K562 (cell line): ENCODE results near the gene RNF11. TPM values are rescaled to one million over a fixed set of nuclear protein-coding genes. Genes with fewer than 3 reads are reported as not detected.

ENCODE experiments used
- ATAC-seq: fragments of 200-7000 bp; cut with Tn5 transposase; 3 replicates; pipeline ENCODE4 v1.9.1; 2020; ENCODE audit warnings: moderate library complexity
- BruUV-seq: library from RNA; stranded (reverse); fragments of 400-500 nt; replicated peaks from 2 replicates; lab custom pipeline; 2021; lab: Mats Ljungman, UMichigan
- CTCF ChIA-PET: fragments of 300-600 bp; formaldehyde crosslinking; extraction: SDS; loops from one replicate; lab custom pipeline; 2021; ENCODE audit warnings: low intra/inter-chr PET ratio; lab: Yijun Ruan, JAX
- POLR2A ChIA-PET: fragments of 300-600, 350-650 bp; sonication (Branson Sonifier 250); formaldehyde crosslinking; extraction: SDS; loops from one replicate; lab custom pipeline; 2021; ENCODE audit warnings: antibody characterized with exemption, inconsistent platforms; lab: Yijun Ruan, JAX
- DNase-seq, 4 experiments: peaks; one replicate each; pipeline versions ENCODE4 v3.0.0 to v3.0.0-alpha.2; 2011 to 2018; ENCODE audit warnings: low spot score in 3 of 4, mixed read lengths in 3 of 4; ENCODE audit errors: extremely low read depth in 1 of 4
- FAIRE-seq: peaks from 2 replicates; lab custom pipeline; 2011; peaks lifted over from hg19 to GRCh38; lab: Jason Lieb, UNC
- H2AFZ ChIP-seq: 2 replicates; pipeline ENCODE4 v1.6.0; 2011; ENCODE audit warnings: low read depth, low read length, control low read depth, inconsistent platforms
- H3K27ac ChIP-seq: fragments of 200-600 bp; 3 replicates; pipeline ENCODE4 v1.8.0; 2011; ENCODE audit warnings: low read depth, mild to moderate bottlenecking, control low read depth, inconsistent platforms, low read length, moderate library complexity, mixed read lengths; ENCODE audit errors: extremely low read depth
- H3K27me3 ChIP-seq, 2 experiments: fragments of 300-600 bp in 1 of 2; 2 replicates in 1 of 2; 3 replicates in 1 of 2; pipeline versions ENCODE4 v1.6.0 to v1.8.0; 2011; ENCODE audit warnings: inconsistent platforms in 2 of 2, low read length in 2 of 2, mild to moderate bottlenecking in 1 of 2, mixed read lengths in 1 of 2, moderate library complexity in 1 of 2; ENCODE audit not compliant: control insufficient read depth in 2 of 2, insufficient read depth in 2 of 2
- H3K36me3 ChIP-seq: fragments of 300-600 bp; 3 replicates; pipeline ENCODE4 v1.8.0; 2011; ENCODE audit warnings: mild to moderate bottlenecking, low read length, inconsistent platforms; ENCODE audit not compliant: control insufficient read depth, insufficient read depth
- H3K4me1 ChIP-seq, 2 experiments: fragments of 200-600 bp in 1 of 2; replicated peaks in 1 of 2; 2 replicates in 1 of 2; 3 replicates in 1 of 2; pipeline versions ENCODE4 v1.5.1 to v1.8.0; 2011; ENCODE audit warnings: inconsistent platforms in 2 of 2, low read length in 2 of 2, mild to moderate bottlenecking in 1 of 2, mixed read lengths in 1 of 2, moderate library complexity in 1 of 2; ENCODE audit not compliant: control insufficient read depth in 2 of 2, insufficient read depth in 2 of 2
- H3K4me2 ChIP-seq: 2 replicates; pipeline ENCODE4 v1.6.1; 2011; ENCODE audit warnings: low read length, control low read depth, inconsistent platforms, mixed read lengths; ENCODE audit not compliant: insufficient read depth
- H3K4me3 ChIP-seq: fragments of 200-600 bp; sonication (generic), shearing (Covaris generic); 2 replicates; pipeline ENCODE4 v1.5.1; 2016; ENCODE audit warnings: control low read depth, inconsistent platforms
- H3K79me2 ChIP-seq: fragments of 200-600 bp; 3 replicates; pipeline ENCODE4 v1.8.0; 2011; ENCODE audit warnings: low read length, inconsistent platforms; ENCODE audit not compliant: control insufficient read depth, insufficient read depth
- H3K9ac ChIP-seq, 2 experiments: 2 replicates each; pipeline versions ENCODE4 v1.6.0 to v1.6.1; 2011; ENCODE audit warnings: low read depth in 2 of 2, low read length in 2 of 2, control low read depth in 1 of 2, inconsistent platforms in 1 of 2, mild to moderate bottlenecking in 1 of 2, mixed read lengths in 1 of 2; ENCODE audit not compliant: insufficient read depth in 1 of 2
- H3K9me1 ChIP-seq: one replicate; pipeline ENCODE4 v1.6.0; 2011; ENCODE audit warnings: inconsistent platforms, mild to moderate bottlenecking, low read length, moderate library complexity; ENCODE audit not compliant: control insufficient read depth, insufficient read depth
- H3K9me3 ChIP-seq: replicated peaks from 2 replicates; pipeline ENCODE4 v1.5.1; 2011; ENCODE audit warnings: low read depth, low read length, inconsistent platforms; ENCODE audit not compliant: control insufficient read depth, insufficient read depth
- H4K20me1 ChIP-seq: replicated peaks from 2 replicates; pipeline ENCODE4 v1.6.1; 2011; ENCODE audit warnings: low read length, inconsistent platforms, mixed read lengths; ENCODE audit not compliant: control insufficient read depth, insufficient read depth
- ARID1B ChIP-seq: fragments of 450-650 bp; IDR thresholded peaks from 2 replicates; pipeline ENCODE4 v1.6.1; 2016; ENCODE audit warnings: antibody characterized with exemption, mild to moderate bottlenecking, inconsistent platforms
- CBX3 ChIP-seq, 2 experiments: IDR thresholded peaks; 1 replicate in 1 of 2; 2 replicates in 1 of 2; pipeline ENCODE4 v1.6.1; 2012; ENCODE audit warnings: inconsistent platforms in 2 of 2, low read length in 2 of 2, borderline replicate concordance in 1 of 2, control low read depth in 1 of 2
- CTCF ChIP-seq, 3 experiments: IDR thresholded peaks in 2 of 3; conservative IDR thresholded peaks in 1 of 3; 2 replicates each; pipeline ENCODE4 v1.5.1; 2011 to 2012; ENCODE audit warnings: low read length in 3 of 3, mild to moderate bottlenecking in 3 of 3, control low read depth in 2 of 3, improper control_type of control experiment in 1 of 3, inconsistent platforms in 1 of 3, low read depth in 1 of 3, mixed read lengths in 1 of 3, moderate library complexity in 1 of 3; ENCODE audit not compliant: insufficient read depth in 2 of 3
- FOXA3 ChIP-seq, 2 experiments: fragments of 450-650 bp in 1 of 2; sonication (generic) in 1 of 2; formaldehyde crosslinking; IDR thresholded peaks in 1 of 2; conservative IDR thresholded peaks in 1 of 2; 2 replicates each; pipeline versions ENCODE4 v1.4.0 to v1.8.0; 2020 to 2022; ENCODE audit warnings: mild to moderate bottlenecking in 2 of 2, missing genetic modification reagents in 1 of 2
- HMG20B ChIP-seq: fragments of 250-450 bp; sonication (Bioruptor Pico); IDR thresholded peaks from 2 replicates; pipeline ENCODE4 v1.5.0; 2021; ENCODE audit warnings: mild to moderate bottlenecking
- KAT7 ChIP-seq: sonication (generic); formaldehyde crosslinking; IDR thresholded peaks from 2 replicates; pipeline ENCODE4 v1.8.0; 2022; ENCODE audit warnings: missing genetic modification reagents, mild to moderate bottlenecking, borderline replicate concordance
- NR1H2 ChIP-seq: sonication (generic); formaldehyde crosslinking; IDR thresholded peaks from 2 replicates; pipeline ENCODE4 v1.4.0; 2020; ENCODE audit warnings: mild to moderate bottlenecking, missing genetic modification reagents
- TRIM28 ChIP-seq: fragments of 450-650 bp; IDR thresholded peaks from 2 replicates; pipeline ENCODE4 v1.6.1; 2017
- ZBTB7A ChIP-seq: IDR thresholded peaks from 2 replicates; pipeline ENCODE4 v1.6.1; 2011; ENCODE audit warnings: low read depth, mild to moderate bottlenecking, low read length, moderate library complexity, borderline replicate concordance; ENCODE audit not compliant: control insufficient read depth
- ZNF561 ChIP-seq: fragments of 450-650 bp; formaldehyde crosslinking; conservative IDR thresholded peaks from 2 replicates; pipeline ENCODE4 v1.4.0; 2020; ENCODE audit warnings: mild to moderate bottlenecking, moderate library complexity
- WGBS: fragments of 100-300 bp; shearing (Covaris generic); methylation state at CpG from one replicate; pipeline ENCODE4 v1.1.6; 2016; ENCODE audit warnings: low coverage, mixed read lengths; ENCODE audit not compliant: insufficient coverage; ENCODE audit errors: missing lambda C conversion rate; 5-methylcytosine and 5-hydroxymethylcytosine counted together
- in situ Hi-C: fragments of 300-500 bp; cut with MboI; formaldehyde crosslinking; loops from 4 replicates; pipeline ENCODE4 v1.15.0; 2018; ENCODE audit warnings: inconsistent platforms, mixed read lengths
- intact Hi-C: fragments of 100-400 bp; cut with micrococcal nuclease; formaldehyde crosslinking; loops from 2 replicates; pipeline ENCODE4 v1.14.2; 2022
- polyA plus RNA-seq, 8 experiments: library from polyadenylated mRNA; depleted of rRNA in 4 of 8; stranded (reverse) in 5 of 8; unstranded in 3 of 8; fragments of >200 nt; fragmentation: Nextera tagmentation in 2 of 8; fragmentation: Illumina TruSeq in 1 of 8; extraction: Ambion mirVana in 2 of 8; extraction: Trizol in 1 of 8; gene quantifications; 2 replicates each; pipeline versions ENCODE4 v1.2.1 to v1.2.3, GENCODE V29; 2011 to 2014; ENCODE audit warnings: inconsistent platforms in 1 of 8, missing spikeins in 1 of 8
- total RNA-seq, 7 experiments: library from RNA; depleted of rRNA in 6 of 7; stranded (reverse); fragments of >200 nt in 6 of 7; fragmentation: Illumina TruSeq in 2 of 7; extraction: Trizol in 2 of 7; gene quantifications; 2 replicates each; pipeline versions ENCODE4 v1.2.1 to v1.2.3, GENCODE V29; 2011 to 2021; ENCODE audit warnings: low replicate concordance in 1 of 7

RNF11 gene
- total and polyA plus RNA-seq, 9 of the 15 experiments (the other 6 are each of a cell fraction or from before 2014, with no cell fraction given) = 5.7 to 34.3 (median 23.1) TPM

GRCh38 chr1:51299185-51299885 is 63.3 kb downstream of the RNF11 start:
- no TSS peak for BruUV-seq
- no peak overlapping the region for H3K4me2 ChIP-seq
- ATAC-seq = no peak
- in situ Hi-C loops = no loop called here
- POLR2A ChIA-PET = interaction anchor here (0.6 kb wide), 1 partner anchor 29 kb away, joined by 5 read pairs; no protein-coding TSS in a partner anchor
- H3K9me3 ChIP-seq = no peaks in the 10 kb centered on the region
- peaks cover 21 to 58% of the 10 kb centered on the region in 2 experiments; a peak in 4 of 5 replicates for H3K4me1 ChIP-seq
- no peaks in the 10 kb centered on the region for H4K20me1 ChIP-seq
- no peak overlapping the region for H3K9ac ChIP-seq
- TF ChIP-seq NR1H2 (CRISPR knock-in tag) (no peak), HMG20B (no peak), FOXA3 (CRISPR knock-in tag; conservative IDR thresholded peaks at IDR 0.05 in 1 of 2, IDR thresholded peaks at IDR 0.05 in 1 of 2) (0 out of 4 replicates have a peak, but pooled peaks of 1 of the 2 experiments have one; percentile 8), ZNF561 (CRISPR knock-in tag) (no peak), TRIM28 (peak; percentile 67), ARID1B (no peak), ZBTB7A (no peak), CTCF (IDR thresholded peaks at IDR 0.05 in 2 of 3, conservative IDR thresholded peaks at IDR 0.05 in 1 of 3; ENCODE audit: insufficient read depth in 2 of 3, low read depth in 1 of 3, low read length in 3 of 3) (0 out of 6 replicates have a peak, but pooled peaks of 2 of the 3 experiments have one; percentile 7 to 8), CBX3 (IDR thresholded peaks at IDR 0.05; ENCODE audit: borderline replicate concordance in 1 of 2, low read length in 2 of 2) (peak in 1 of 2 experiments; percentile 20; a peak in 1 of 3 replicates), KAT7 (CRISPR knock-in tag) (no peak)
- CTCF ChIA-PET = no interaction called here
- no peak overlapping the region for H3K27ac ChIP-seq
- intact Hi-C loops = loop anchor here (5.0 kb wide), 2 partner anchors 62 to 427 kb away; partner anchors contain the start of gene RNF11
- no peaks in the 10 kb centered on the region for H3K9me1 ChIP-seq
- no peak overlapping the region for H3K4me3 ChIP-seq
- H2AFZ ChIP-seq = no peak overlapping the region
- FAIRE-seq = no peak
- no peaks in the 10 kb centered on the region for H3K36me3 ChIP-seq
- no peaks in the 10 kb centered on the region for H3K27me3 ChIP-seq
- DNase-seq = peak in 1 of 4 experiments; percentile 27
- no peaks in the 10 kb centered on the region for H3K79me2 ChIP-seq
- 86% methylated on average over 11 of the region's 11 CpGs for WGBS
